ENCODE results near the gene CARF. TPM values are rescaled to one million over a fixed set of nuclear protein-coding genes. Genes with fewer than 3 reads are reported as not detected.
A peak's percentile ranks its signal among the peaks of the same experiment; 100 is the strongest.

Gene CARF
- total RNA-seq, 1 donor from 2014 or later: 3.9 TPM

DNA sequence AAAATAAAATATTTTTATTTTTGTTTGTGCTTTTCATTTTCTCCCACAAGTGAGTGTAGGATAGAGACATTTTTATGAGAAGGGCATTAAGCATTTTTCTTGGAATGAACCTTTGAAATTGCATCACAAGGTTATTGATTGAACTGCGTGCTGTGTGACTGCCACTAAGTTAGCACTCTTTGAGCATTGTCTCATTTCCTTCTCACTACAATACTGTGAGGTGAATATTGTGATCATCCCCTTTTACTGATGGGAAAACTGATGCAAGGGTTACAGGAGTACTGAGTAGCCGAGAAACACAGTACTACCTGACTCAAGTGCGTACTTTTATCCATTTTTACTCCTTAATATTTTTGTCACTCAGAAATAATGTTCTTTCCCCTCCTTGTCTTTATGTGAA lies 104.6 kb downstream of the CARF start:
- no peak for DNase-seq
- H3K36me3 Mint-ChIP-seq (ENCODE audit: low read depth): peaks cover 2% of the 10 kb centered on the region
- H3K27me3 Mint-ChIP-seq: peaks cover under 1% of the 10 kb centered on the region
- H3K4me1 Mint-ChIP-seq: peaks cover 31% of the 10 kb centered on the region
- peak overlapping the region; percentile 33 for H3K4me3 Mint-ChIP-seq
- no peak overlapping the region for H3K27ac Mint-ChIP-seq
- intact Hi-C loops (cut with micrococcal nuclease): no loop called here
- H3K9me3 Mint-ChIP-seq: no peaks in the 10 kb centered on the region

DNA sequence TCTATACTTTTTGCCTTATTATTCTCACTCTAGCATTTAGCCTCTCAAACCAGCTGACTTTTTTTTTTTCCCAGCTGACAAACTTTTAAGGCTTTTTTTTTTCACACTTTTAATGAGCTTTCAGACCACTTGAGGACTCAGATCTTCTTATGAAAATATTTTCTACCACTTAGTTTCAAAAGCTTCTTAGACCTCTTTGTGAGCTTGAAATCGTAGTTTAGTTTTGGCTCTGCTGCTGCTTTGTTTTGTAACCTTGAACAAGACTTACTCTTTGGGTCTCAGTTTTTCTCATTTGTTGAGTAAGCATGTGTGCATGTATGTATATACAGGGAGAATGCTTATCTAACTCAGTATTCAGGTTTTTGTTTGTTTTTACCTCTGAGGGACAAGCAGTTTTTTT lies 106.1 kb downstream of the CARF start:
- Mint-ChIP-seq H3K9me3 (no peaks in the 10 kb centered on the region), H3K36me3 (ENCODE audit: low read depth) (peaks cover 2% of the 10 kb centered on the region), H3K4me1 (peaks cover 31% of the 10 kb centered on the region), H3K27me3 (no peaks in the 10 kb centered on the region), H3K27ac (no peak overlapping the region), H3K4me3 (peak overlapping the region; percentile 16)
- DNase-seq: no peak
- intact Hi-C loops (cut with micrococcal nuclease): no loop called here

DNA sequence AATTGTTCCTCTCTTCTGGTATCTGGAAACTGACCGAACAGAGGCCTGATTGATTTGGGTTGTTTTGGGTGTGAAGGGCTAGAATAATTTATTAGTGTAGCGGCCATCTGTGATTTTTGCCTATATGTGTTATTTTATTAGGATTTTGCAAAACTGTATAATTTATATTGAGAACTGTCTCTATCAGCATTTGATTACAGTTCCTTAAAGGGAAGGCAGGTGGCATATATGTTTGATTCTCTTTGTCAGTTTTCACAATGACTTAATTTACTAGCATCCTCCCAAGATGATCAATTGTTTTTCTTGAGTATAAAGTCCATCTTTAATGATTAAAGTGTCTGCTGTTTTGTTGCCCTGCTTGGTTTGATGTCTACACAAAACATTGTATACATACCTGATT lies 107.1 kb downstream of the CARF start:
- Mint-ChIP-seq H3K9me3 (no peaks in the 10 kb centered on the region), H3K27me3 (no peaks in the 10 kb centered on the region), H3K4me3 (no peak overlapping the region), H3K4me1 (peaks cover 27% of the 10 kb centered on the region), H3K27ac (no peak overlapping the region), H3K36me3 (ENCODE audit: low read depth) (peaks cover 2% of the 10 kb centered on the region)
- intact Hi-C loops (cut with micrococcal nuclease): no loop called here
- no peak for DNase-seq

DNA sequence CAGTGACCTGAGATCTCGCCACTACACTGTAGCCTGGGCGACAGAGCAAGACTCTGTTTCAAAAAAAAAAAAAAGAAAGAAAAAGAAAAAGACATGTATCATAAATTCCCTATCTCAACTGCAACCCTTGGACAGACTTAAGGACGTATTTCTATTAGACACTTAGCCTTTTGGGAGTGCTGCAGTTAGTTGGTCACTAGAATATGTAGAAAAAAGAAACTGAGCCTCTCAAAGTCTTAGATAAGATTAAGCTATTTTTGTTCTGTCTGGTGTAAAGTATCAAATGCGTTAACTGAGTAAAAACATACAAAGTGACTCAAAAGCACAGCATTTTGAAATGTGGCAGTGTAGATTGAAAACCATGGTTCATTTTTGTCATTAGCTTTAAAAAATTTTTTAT lies 109.9 kb downstream of the CARF start:
- intact Hi-C loops (cut with micrococcal nuclease): no loop called here
- Mint-ChIP-seq H3K27ac (no peak overlapping the region), H3K27me3 (no peaks in the 10 kb centered on the region), H3K4me3 (no peak overlapping the region), H3K4me1 (peaks cover 18% of the 10 kb centered on the region), H3K9me3 (no peaks in the 10 kb centered on the region), H3K36me3 (ENCODE audit: low read depth) (peaks cover under 1% of the 10 kb centered on the region)
- no peak for DNase-seq

DNA sequence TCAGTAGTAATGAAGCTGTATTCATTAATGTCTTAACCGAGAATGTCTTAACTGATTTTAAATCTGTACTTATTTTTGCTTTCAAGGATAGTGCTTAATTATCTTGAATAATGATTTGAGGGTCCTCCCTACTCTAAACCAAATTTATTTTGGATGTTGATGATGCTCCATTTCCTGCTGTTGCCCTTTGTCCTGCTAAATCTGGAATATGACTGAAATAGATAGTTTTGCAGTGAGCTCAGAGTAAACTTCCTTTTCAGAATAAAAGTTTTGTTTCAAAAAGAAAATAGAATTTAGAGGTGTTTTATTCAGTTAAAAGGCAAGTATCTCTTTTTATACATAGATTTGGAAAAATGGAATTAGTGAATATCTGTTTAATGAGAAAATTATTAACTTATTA lies 110.7 kb downstream of the CARF start:
- intact Hi-C loops (cut with micrococcal nuclease): no loop called here
- DNase-seq: no peak
- H3K27ac Mint-ChIP-seq: no peak overlapping the region
- no peaks in the 10 kb centered on the region for H3K36me3 Mint-ChIP-seq (ENCODE audit: low read depth)
- no peaks in the 10 kb centered on the region for H3K27me3 Mint-ChIP-seq
- no peak overlapping the region for H3K4me3 Mint-ChIP-seq
- peaks cover 17% of the 10 kb centered on the region for H3K4me1 Mint-ChIP-seq
- no peaks in the 10 kb centered on the region for H3K9me3 Mint-ChIP-seq

DNA sequence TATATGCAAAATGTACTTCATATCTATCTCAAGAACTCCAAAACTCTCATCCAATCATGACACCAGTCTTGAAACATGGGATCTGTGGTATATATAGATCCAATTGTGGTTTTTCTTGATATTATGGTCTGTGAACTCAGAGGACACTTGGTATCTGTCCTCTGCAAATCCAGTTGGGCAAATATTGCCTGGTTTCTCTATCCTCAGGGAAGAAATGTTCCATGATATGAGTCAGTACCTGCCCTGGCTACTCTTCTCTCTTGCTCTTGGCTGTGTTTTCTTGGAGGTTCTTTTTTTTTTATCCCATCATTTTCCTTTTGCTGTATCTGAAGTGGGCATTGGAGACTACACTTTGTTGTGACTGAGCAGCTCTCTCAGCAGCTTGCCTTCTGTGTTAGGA lies 113.5 kb downstream of the CARF start:
- no peaks in the 10 kb centered on the region for H3K27me3 Mint-ChIP-seq
- no peak for DNase-seq
- H3K4me1 Mint-ChIP-seq: peaks cover 3% of the 10 kb centered on the region
- H3K36me3 Mint-ChIP-seq (ENCODE audit: low read depth): peaks cover 2% of the 10 kb centered on the region
- no peak overlapping the region for H3K27ac Mint-ChIP-seq
- H3K4me3 Mint-ChIP-seq: no peak overlapping the region
- intact Hi-C loops (cut with micrococcal nuclease): no loop called here
- no peaks in the 10 kb centered on the region for H3K9me3 Mint-ChIP-seq

DNA sequence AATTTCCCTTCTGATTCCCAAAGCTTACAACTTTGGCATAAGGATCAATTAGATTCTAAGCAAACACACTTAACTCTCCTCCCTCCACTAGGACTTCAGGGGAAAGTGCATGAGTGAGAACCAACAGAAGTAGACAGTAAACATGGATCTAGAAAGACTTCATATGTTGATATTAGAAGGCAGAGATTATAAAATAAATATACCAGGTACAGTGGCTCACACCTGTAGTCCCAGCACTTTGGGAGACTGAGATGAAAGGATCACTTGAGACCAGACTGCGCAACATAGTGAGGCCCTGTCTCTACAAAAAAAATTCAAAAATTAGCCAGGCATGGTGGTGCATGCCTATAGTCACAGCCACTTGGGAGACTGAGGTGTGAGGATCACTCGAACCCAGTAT lies 118.5 kb downstream of the CARF start:
- no peak for DNase-seq
- peaks cover 7% of the 10 kb centered on the region for H3K4me1 Mint-ChIP-seq
- H3K4me3 Mint-ChIP-seq: no peak overlapping the region
- intact Hi-C loops (cut with micrococcal nuclease): no loop called here
- H3K27me3 Mint-ChIP-seq: no peaks in the 10 kb centered on the region
- peaks cover 7% of the 10 kb centered on the region for H3K36me3 Mint-ChIP-seq (ENCODE audit: low read depth)
- H3K27ac Mint-ChIP-seq: no peak overlapping the region
- peaks cover 6% of the 10 kb centered on the region for H3K9me3 Mint-ChIP-seq

DNA sequence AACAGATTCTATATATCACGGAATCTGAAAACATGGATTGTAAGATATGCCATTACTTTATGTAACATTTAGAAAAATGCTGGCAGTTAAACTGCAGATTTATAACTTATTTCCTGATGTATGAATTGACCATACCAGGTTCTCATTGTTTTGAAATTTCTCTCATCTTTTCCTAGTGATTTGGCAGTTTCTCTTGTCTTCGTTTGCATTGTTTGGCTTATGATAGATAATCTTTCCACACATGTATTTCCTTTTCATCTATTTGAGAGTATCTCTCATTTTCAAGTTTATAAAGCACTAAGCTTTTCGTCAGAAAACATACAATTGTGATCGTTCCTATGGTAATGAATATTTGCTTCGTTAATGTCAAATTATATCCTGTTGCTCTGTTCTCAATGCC lies 118.9 kb downstream of the CARF start:
- Mint-ChIP-seq H3K9me3 (peaks cover 6% of the 10 kb centered on the region), H3K27me3 (no peaks in the 10 kb centered on the region), H3K36me3 (ENCODE audit: low read depth) (peaks cover 7% of the 10 kb centered on the region), H3K4me1 (peaks cover 4% of the 10 kb centered on the region), H3K27ac (no peak overlapping the region), H3K4me3 (no peak overlapping the region)
- DNase-seq: no peak
- intact Hi-C loops (cut with micrococcal nuclease): no loop called here

DNA sequence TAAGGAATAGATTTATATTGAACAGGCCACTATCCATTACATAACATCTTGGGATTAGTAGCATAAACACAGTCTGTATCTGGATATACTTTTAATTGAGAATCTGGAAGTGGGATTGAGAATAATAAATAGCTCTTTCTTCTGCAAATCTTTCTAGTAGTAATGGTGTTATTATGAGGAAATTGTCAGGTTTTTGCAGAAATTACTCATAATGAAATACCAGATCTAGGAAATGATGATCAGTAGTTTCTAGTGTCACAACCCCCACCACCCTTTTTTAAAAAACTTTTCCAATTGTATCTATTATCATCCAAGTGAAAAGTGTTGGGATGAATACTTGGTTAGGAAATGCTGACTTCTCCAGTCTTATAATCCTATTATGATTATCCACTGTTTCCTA lies 121.3 kb downstream of the CARF start:
- H3K4me3 Mint-ChIP-seq: no peak overlapping the region
- peaks cover 7% of the 10 kb centered on the region for H3K36me3 Mint-ChIP-seq (ENCODE audit: low read depth)
- peaks cover 6% of the 10 kb centered on the region for H3K9me3 Mint-ChIP-seq
- H3K27me3 Mint-ChIP-seq: no peaks in the 10 kb centered on the region
- no peak for DNase-seq
- no peak overlapping the region for H3K27ac Mint-ChIP-seq
- intact Hi-C loops (cut with micrococcal nuclease): no loop called here
- peaks cover 5% of the 10 kb centered on the region for H3K4me1 Mint-ChIP-seq

DNA sequence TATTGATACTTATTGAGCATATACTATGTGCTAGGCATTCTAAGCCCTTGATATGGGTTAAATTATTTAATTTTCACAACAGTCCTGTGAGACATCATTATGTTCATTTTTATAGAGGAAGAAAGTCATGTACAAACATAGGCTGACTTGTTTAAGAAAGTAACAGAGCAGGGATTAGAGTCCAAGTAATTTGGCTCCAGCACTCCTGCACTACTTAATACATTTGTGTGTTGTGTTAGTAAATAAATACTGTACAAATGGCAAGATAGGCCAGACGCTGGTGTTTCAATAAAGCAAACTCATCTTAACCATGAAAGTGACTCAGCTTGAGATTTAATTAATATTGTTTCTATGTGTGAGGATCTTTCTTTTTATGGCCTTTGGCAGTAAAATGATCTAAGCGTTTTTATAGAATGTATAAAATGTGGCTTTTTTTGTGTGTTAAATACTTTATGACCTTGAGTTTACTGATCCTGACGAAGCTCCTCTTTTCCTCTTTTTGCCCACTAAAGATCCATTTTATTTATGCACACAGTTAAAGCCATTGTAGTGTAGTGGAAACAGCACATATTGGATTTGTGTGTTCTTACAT lies 123.9 kb downstream of the CARF start:
- Mint-ChIP-seq H3K4me1 (peaks cover 7% of the 10 kb centered on the region), H3K36me3 (ENCODE audit: low read depth) (peaks cover 5% of the 10 kb centered on the region), H3K4me3 (no peak overlapping the region), H3K9me3 (peaks cover 6% of the 10 kb centered on the region), H3K27ac (no peak overlapping the region), H3K27me3 (no peaks in the 10 kb centered on the region)
- intact Hi-C loops (cut with micrococcal nuclease): no loop called here
- no peak for DNase-seq

Other genes with a start within 250 kb of the CARF start
- 6.6 and 7.8 TPM in 2 replicates for gene ICA1L, start 40.5 kb upstream of the CARF start, total RNA-seq
- 161 and 167 TPM in 2 replicates for gene WDR12, start 602 bp upstream of the CARF start, total RNA-seq
- 7.2 and 9.5 TPM in 2 replicates for gene NBEAL1, start 102.6 kb downstream of the CARF start, total RNA-seq

Measured in activated CD4-positive, alpha-beta T cell treated with anti-CD3 and anti-CD28 coated beads, Interleukin-2, amount 10 ng/mL, durations not matched to agents 24 days and 14 days (primary cell).